ENCODE results near the gene DNASE1L1. TPM values are rescaled to one million over a fixed set of nuclear protein-coding genes. Genes with fewer than 3 reads are reported as not detected.
"Not testable (repeated sequence)": the region's sequence is repeated elsewhere in the genome, so short reads cannot be mapped to it uniquely, and the experiment has no call there.

DNASE1L1 gene
- total RNA-seq, 1 donor from 2014 or later = 16.6 TPM

DNA sequence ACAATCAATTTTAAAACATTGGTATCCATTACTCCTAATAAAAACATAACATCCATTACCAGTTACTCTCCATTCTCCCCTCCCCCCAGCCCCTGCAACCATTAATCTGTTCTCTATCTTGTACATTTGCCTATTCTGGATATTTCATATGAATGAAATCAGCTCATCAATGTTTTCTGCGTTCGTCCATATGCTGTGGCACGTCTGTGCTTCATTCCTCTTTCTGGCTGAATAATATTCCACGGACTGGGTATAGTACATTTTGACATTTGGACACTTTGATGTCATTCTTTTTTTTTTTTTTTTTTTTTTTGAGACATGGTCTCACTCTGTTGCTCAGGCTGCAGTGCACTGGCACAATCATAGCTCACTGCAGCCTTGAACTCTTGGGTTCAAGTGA is 5.2 kb downstream of the DNASE1L1 start:
- no peak for DNase-seq (ENCODE audit: low read depth)
- TF ChIP-seq, protein P1, sequence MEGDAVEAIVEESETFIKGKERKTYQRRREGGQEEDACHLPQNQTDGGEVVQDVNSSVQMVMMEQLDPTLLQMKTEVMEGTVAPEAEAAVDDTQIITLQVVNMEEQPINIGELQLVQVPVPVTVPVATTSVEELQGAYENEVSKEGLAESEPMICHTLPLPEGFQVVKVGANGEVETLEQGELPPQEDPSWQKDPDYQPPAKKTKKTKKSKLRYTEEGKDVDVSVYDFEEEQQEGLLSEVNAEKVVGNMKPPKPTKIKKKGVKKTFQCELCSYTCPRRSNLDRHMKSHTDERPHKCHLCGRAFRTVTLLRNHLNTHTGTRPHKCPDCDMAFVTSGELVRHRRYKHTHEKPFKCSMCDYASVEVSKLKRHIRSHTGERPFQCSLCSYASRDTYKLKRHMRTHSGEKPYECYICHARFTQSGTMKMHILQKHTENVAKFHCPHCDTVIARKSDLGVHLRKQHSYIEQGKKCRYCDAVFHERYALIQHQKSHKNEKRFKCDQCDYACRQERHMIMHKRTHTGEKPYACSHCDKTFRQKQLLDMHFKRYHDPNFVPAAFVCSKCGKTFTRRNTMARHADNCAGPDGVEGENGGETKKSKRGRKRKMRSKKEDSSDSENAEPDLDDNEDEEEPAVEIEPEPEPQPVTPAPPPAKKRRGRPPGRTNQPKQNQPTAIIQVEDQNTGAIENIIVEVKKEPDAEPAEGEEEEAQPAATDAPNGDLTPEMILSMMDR (IDR thresholded peaks at IDR 0.05; ENCODE audit: insufficient read depth, low read length, poor library complexity, severe bottlenecking) = no peak
- H3K27me3 ChIP-seq (ENCODE audit: control insufficient read depth, insufficient read depth, low read length) = no peaks in the 10 kb centered on the region
- no peak overlapping the region for H3K4me3 ChIP-seq (ENCODE audit: low read depth, low read length)
- peaks cover 2% of the 10 kb centered on the region for H3K36me3 ChIP-seq (ENCODE audit: control insufficient read depth, insufficient read depth, low read length)

DNA sequence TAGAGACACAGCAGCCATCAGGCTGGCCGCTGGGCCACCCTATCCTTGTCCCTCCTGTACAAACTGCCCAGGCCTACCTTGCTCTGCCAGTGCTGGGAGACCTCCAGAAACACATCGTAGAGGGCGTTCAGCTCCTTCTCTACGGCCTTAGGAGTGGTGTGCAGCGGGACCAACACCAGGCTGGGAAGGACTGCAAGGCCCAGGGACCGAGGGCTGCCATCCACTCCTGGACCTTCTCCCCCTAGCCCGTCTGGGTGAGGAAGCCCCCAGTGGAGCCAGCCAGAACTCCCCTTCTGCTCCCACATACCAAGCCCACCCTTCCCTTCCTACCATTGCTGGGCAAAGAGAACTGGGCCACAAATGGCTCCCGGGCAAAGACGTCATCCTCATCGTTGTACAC is 5.9 kb downstream of the DNASE1L1 start:
- no peak for DNase-seq (ENCODE audit: low read depth)
- TF ChIP-seq, protein P1 (IDR thresholded peaks at IDR 0.05; ENCODE audit: insufficient read depth, low read length, poor library complexity, severe bottlenecking) = no peak
- Histone ChIP-seq H3K4me3 (ENCODE audit: low read depth, low read length) (no peak overlapping the region), H3K36me3 (ENCODE audit: control insufficient read depth, insufficient read depth, low read length) (peaks cover 2% of the 10 kb centered on the region), H3K27me3 (ENCODE audit: control insufficient read depth, insufficient read depth, low read length) (no peaks in the 10 kb centered on the region)

DNA sequence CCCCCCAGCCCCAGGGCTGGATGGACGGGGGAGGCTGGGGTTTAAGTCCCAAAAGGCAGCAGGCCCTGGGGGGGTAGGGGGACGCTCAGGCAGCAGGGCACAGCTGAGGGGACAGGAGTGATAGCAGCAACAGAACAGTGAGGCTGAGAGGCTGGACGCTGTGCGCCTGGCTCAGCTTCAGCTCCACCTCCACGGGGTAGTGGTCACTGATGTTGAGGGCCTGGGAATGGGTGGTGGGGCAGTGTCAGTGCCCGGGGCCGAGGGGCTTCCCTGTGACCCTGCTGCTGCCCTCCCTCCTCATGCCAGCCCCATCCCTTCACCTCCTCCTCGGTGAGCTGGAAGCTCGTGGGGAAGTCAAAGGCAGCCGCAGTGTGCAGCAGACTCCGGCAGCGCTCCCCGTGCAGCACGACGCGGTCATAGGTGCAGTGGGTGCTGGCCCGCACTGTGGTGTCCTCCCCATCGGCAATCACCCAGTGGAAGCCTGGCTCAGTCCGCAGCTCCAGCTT is 6.4 kb downstream of the DNASE1L1 start:
- H3K27me3 ChIP-seq (ENCODE audit: control insufficient read depth, insufficient read depth, low read length) = no peaks in the 10 kb centered on the region
- TF ChIP-seq, protein P1 (IDR thresholded peaks at IDR 0.05; ENCODE audit: insufficient read depth, low read length, poor library complexity, severe bottlenecking) = no peak
- DNase-seq (ENCODE audit: low read depth) = no peak
- peaks cover 2% of the 10 kb centered on the region for H3K36me3 ChIP-seq (ENCODE audit: control insufficient read depth, insufficient read depth, low read length)
- no peak overlapping the region for H3K4me3 ChIP-seq (ENCODE audit: low read depth, low read length)

DNA sequence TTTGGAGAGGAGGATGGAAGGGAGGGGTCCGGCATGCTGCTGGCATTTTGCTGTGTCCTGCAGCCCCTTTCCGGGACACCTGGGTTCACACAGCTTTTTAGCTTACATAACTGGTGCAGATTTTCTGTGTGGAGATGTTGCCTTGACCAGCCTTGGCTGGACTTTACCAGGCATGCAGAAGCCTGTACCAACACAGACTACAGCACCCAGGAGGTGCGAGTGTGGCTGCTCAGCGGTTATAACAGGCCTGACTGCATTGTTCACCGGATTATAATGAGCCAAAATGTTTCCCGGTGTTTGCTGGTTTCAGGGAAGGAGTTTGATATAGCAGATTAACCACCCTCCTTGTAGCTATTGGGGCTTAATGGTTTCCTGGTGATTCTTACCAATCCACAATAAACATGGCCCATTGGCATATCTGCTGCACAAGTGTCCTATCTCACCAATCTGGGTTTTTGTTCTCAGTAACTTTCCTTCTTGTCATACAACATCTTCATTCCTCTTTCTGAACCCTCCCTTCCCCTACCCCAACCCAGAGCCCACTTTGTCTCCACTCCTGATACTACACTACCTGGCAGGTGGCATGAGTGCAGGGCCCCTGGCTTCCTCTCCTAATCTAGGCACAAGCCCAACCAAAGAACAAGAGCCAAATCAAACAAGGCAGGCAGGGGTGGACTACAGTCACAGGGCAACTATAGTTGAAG is 7.0 kb downstream of the DNASE1L1 start:
- Histone ChIP-seq H3K4me3 (ENCODE audit: low read depth, low read length) (no peak overlapping the region), H3K27me3 (ENCODE audit: control insufficient read depth, insufficient read depth, low read length) (no peaks in the 10 kb centered on the region), H3K36me3 (ENCODE audit: control insufficient read depth, insufficient read depth, low read length) (peaks cover 2% of the 10 kb centered on the region)
- DNase-seq (ENCODE audit: low read depth) = no peak
- TF ChIP-seq, protein P1 (IDR thresholded peaks at IDR 0.05; ENCODE audit: insufficient read depth, low read length, poor library complexity, severe bottlenecking) = no peak

DNA sequence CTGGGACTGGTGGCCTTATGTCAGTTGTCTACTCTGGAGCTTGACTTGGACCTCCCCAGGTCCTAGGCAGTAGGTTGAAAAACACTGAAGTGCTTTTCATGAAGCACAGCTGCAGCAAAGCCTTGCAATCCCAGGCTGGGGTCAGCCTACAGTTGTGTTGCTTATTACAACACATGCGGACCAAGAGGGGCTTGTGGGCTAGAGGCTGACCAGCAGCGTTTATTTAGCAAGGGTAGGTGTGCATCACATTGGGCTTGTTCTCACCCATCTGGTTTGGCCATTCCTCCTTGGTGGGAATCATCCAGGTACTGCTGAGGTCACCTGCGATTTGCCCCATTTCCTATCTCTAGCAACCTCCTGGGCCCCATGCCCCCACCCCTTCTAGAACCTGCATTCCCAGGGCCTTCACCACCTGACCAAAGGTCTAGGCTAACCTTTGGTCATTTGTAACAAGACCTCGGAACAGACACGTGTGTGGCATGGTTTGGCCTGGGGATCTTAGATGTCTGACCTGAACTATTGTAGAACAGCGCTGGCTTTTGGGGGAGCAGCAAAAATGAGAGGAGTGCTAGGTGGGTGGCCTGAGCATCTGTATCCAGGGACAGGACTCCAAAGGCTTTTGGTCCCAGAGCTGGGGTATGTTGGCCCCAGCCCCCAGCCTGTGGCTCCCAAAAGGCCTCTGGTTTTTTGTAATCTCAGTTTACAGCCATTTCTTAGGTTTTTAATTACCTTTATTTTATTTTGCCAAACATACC is 7.8 kb downstream of the DNASE1L1 start:
- no peak overlapping the region for H3K4me3 ChIP-seq (ENCODE audit: low read depth, low read length)
- DNase-seq (ENCODE audit: low read depth) = no peak
- peaks cover 2% of the 10 kb centered on the region for H3K36me3 ChIP-seq (ENCODE audit: control insufficient read depth, insufficient read depth, low read length)
- H3K27me3 ChIP-seq (ENCODE audit: control insufficient read depth, insufficient read depth, low read length) = no peaks in the 10 kb centered on the region
- TF ChIP-seq, protein P1 (IDR thresholded peaks at IDR 0.05; ENCODE audit: insufficient read depth, low read length, poor library complexity, severe bottlenecking) = no peak

DNA sequence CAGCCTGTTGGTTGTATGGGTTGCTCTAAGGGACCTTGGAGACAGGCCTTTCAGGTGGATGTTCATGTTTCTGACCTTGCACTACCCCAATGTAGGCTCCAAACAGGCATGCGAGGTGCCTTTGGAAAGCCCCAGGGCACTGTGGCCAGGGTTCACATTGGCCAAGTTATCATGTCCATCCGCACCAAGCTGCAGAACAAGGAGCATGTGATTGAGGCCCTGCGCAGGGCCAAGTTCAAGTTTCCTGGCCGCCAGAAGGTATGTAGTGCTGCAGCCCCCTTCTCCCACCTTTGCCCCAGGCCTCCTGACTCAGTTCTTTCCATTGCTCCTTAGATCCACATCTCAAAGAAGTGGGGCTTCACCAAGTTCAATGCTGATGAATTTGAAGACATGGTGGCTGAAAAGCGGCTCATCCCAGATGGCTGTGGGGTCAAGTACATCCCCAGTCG is 8.7 kb downstream of the DNASE1L1 start:
- not testable (repeated sequence) for H3K27me3 ChIP-seq (ENCODE audit: control insufficient read depth, insufficient read depth, low read length); H3K36me3 ChIP-seq (ENCODE audit: control insufficient read depth, insufficient read depth, low read length); H3K4me3 ChIP-seq (ENCODE audit: low read depth, low read length); DNase-seq (ENCODE audit: low read depth)
